Thoracic aorta endothelial cell (primary cell): ENCODE measurements around the gene WFS1. TPM values are rescaled to one million over a fixed set of nuclear protein-coding genes. Genes with fewer than 3 reads are reported as not detected.

Experiments
- total RNA-seq: library from RNA; depleted of rRNA; stranded (reverse); fragments of >200 nt; gene quantifications from 2 replicates; pipeline ENCODE4 v1.2.3, GENCODE V29; 2012

Gene WFS1, protein sequence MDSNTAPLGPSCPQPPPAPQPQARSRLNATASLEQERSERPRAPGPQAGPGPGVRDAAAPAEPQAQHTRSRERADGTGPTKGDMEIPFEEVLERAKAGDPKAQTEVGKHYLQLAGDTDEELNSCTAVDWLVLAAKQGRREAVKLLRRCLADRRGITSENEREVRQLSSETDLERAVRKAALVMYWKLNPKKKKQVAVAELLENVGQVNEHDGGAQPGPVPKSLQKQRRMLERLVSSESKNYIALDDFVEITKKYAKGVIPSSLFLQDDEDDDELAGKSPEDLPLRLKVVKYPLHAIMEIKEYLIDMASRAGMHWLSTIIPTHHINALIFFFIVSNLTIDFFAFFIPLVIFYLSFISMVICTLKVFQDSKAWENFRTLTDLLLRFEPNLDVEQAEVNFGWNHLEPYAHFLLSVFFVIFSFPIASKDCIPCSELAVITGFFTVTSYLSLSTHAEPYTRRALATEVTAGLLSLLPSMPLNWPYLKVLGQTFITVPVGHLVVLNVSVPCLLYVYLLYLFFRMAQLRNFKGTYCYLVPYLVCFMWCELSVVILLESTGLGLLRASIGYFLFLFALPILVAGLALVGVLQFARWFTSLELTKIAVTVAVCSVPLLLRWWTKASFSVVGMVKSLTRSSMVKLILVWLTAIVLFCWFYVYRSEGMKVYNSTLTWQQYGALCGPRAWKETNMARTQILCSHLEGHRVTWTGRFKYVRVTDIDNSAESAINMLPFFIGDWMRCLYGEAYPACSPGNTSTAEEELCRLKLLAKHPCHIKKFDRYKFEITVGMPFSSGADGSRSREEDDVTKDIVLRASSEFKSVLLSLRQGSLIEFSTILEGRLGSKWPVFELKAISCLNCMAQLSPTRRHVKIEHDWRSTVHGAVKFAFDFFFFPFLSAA
- 17.4 and 19.4 TPM in 2 replicates for total RNA-seq

GRCh38 chr4:6269616-6270511, at the start of gene WFS1:
Gene WFS1 (plus strand): TSS chr4:6269850. CDS start chr4:6277456, 7,606 bp downstream.

Other genes with a start within 250 kb of the WFS1 start
- gene JAKMIP1, start 69.3 kb upstream of the WFS1 start, total RNA-seq = not detected in 2 replicates
- under 0.01 TPM in 1 of 2 replicates, not detected in the other for gene PPP2R2C, start 202.8 kb downstream of the WFS1 start, total RNA-seq